NCI-H1092 treated with DMSO at 0.1 percent for 48 hours (cell line): ENCODE measurements around the gene NDFIP2.
"Not testable (repeated sequence)": the region's sequence is repeated elsewhere in the genome, so short reads cannot be mapped to it uniquely, and the experiment has no call there.

ENCODE experiments used
- DNase-seq: peaks from one replicate; lab custom pipeline; 2025; lab: John Stamatoyannopoulos, UW

Gene NDFIP2

DNA sequence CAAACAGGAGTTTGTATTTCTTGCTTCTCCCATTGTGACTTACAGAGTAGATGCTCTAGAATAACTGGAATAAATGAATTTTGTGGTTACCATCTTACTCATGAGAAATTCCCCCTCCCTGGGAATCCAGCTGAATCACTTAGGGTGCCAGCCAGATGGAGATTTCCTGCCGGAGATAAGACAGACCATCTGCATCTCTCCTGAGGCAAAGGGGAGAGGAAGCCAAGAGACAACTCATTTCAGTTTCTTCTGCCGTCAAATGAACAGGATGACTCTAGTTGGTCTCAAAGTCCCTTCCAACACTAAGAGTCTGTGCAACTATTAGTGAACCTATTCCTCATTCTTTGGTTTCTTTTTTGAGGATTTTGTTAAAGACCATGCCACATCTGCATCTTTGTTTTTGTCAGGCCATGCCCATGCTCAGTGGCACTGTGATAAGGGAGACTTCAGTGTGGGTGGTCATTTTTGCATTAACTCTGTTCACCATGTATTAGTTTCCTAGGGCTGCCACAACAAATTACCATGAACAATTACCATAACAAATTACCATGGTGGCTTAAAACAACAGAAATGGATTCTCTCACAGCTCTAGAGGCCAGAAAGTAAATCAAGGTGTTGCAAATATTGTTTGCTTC, 112.8 kb downstream of the NDFIP2 start:
- DNase-seq = no peak

DNA sequence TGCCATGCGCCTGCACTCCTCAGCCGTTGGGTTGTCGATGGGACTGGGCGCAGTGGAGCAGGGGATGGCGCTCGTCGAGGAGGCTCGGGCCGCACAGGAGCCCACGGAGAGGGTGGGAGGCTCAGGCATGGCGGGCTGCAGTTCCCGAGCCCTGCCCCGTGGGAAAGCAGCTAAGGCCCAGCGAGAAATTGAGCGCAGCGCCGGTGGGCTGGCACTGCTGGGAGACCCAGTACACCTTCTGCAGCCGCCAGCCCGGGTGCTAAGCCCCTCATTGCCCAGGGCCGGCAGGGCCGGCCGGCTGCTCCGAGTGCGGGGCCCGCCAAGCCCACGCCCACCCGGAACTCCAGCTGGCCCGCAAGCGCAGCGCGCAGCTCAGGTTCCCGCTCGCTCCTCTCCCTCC, 119.2 kb downstream of the NDFIP2 start:
- DNase-seq = not testable (repeated sequence)

DNA sequence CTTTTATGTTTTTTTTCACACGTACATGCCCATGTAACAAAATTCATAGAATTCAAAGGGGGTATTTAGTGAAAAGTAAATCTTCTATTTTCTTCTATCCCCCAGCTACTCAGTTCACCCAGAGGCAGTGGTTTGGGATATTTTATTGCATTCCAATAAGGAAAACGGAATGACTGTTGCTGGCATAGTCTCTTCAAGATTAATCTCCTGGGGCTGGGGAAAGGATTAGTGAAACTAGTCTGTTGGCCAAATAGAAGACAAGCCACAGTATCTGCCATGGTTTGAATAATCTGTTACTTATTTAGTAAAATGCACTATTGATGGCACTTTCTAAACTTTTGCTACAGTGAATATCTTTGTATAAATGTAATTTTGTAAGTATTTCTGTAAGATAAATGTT, 122.0 kb downstream of the NDFIP2 start:
- no peak for DNase-seq

DNA sequence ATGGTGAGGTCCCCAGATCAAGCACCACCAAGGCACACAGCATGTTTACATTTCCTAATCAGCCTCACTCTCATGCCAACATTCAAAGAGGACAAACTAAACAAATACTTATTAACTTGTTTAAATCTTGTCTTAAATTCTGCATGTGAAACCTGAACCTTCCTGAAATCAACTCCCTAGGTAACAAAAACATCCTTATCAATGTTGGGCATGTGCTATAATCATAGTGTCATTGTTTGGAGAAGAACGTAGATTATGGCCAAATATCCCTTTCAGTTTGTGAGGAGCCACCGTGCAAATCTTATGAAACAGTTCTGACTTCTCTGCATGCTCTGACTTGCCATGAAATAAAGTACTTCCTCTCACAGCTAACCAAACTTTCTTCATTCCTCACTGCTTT, 123.8 kb downstream of the NDFIP2 start:
- DNase-seq = no peak
